ENCODE data around the gene HK1. TPM values are rescaled to one million over a fixed set of nuclear protein-coding genes. Genes with fewer than 3 reads are reported as not detected.

The HK1 gene
- total RNA-seq, 1 experiment from 2014 or later = 219 TPM

DNA sequence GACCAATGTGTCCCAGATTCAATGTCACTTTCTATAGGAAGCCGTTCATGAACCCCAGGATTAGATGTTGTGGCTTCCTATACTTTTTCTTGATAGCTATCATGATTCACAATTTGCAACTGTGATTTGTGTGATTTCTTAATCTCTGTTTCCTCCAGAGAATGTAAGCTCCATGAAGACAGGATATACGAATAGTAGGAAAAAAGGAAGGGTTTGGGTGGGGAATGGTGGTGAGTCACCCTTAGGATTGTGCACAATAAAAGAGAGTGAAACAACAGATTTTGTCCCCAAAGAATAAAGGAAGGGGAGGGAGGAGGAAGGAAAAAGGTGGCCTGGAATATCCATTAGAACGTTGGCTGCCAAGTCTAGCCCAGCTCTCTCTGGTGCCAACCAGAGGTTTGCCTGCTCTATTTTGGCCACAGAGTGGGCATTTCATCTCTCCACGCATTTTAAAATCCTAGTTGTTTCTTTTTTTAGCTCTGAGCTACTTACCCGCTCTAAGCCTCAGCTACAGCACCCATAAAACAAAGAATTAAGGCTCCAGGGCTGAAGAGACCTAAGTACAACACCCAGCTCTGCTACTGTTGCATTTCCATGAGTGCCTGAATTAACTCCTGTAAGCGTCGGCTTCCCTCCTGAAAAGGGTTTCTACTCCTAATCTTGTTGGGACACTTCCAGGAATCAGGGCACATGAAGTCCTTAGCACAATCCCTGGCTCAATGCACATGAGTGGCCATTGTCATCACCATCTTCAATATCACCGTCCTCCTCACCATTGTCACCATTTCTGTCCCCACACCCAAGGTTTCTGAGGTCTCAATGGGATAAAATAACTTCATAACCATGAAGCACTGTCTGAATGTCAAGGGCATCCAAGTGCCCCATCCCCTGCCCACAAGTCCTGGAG, 3.5 kb downstream of the HK1 start:
- DNase-seq (ENCODE audit: low spot score) (no peak), ATAC-seq (no peak)
- peaks cover 4% of the 10 kb centered on the region for H3K9me3 Mint-ChIP-seq
- no peaks in the 10 kb centered on the region for H3K36me3 Mint-ChIP-seq
- ChIA-PET CTCF (interaction anchor here (0.6 kb wide), 1 partner anchor 100 kb away, joined by 5 read pairs; no protein-coding TSS in a partner anchor), POLR2A (no interaction called here)
- peaks cover 24% of the 10 kb centered on the region for H3K4me1 Mint-ChIP-seq
- no peak overlapping the region for H3K4me3 Mint-ChIP-seq
- no peak overlapping the region for H3K27ac Mint-ChIP-seq
- H3K27me3 Mint-ChIP-seq (ENCODE audit: low read depth) = peaks cover 9% of the 10 kb centered on the region
- TF ChIP-seq, protein P1, sequence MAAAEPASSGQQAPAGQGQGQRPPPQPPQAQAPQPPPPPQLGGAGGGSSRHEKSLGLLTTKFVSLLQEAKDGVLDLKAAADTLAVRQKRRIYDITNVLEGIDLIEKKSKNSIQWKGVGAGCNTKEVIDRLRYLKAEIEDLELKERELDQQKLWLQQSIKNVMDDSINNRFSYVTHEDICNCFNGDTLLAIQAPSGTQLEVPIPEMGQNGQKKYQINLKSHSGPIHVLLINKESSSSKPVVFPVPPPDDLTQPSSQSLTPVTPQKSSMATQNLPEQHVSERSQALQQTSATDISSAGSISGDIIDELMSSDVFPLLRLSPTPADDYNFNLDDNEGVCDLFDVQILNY (CRISPR knock-in tag; IDR thresholded peaks at IDR 0.05) = no peak
- TF ChIP-seq, protein P2, sequence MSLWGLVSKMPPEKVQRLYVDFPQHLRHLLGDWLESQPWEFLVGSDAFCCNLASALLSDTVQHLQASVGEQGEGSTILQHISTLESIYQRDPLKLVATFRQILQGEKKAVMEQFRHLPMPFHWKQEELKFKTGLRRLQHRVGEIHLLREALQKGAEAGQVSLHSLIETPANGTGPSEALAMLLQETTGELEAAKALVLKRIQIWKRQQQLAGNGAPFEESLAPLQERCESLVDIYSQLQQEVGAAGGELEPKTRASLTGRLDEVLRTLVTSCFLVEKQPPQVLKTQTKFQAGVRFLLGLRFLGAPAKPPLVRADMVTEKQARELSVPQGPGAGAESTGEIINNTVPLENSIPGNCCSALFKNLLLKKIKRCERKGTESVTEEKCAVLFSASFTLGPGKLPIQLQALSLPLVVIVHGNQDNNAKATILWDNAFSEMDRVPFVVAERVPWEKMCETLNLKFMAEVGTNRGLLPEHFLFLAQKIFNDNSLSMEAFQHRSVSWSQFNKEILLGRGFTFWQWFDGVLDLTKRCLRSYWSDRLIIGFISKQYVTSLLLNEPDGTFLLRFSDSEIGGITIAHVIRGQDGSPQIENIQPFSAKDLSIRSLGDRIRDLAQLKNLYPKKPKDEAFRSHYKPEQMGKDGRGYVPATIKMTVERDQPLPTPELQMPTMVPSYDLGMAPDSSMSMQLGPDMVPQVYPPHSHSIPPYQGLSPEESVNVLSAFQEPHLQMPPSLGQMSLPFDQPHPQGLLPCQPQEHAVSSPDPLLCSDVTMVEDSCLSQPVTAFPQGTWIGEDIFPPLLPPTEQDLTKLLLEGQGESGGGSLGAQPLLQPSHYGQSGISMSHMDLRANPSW (CRISPR knock-in tag; conservative IDR thresholded peaks at IDR 0.05; ENCODE audit: low read depth) = no peak
- no peak for TF ChIP-seq NFE2L1 (CRISPR knock-in tag; IDR thresholded peaks at IDR 0.05)
- no peak for TF ChIP-seq ESRRA (CRISPR knock-in tag; IDR thresholded peaks at IDR 0.05; ENCODE audit: borderline replicate concordance)
- TF ChIP-seq, protein P3, sequence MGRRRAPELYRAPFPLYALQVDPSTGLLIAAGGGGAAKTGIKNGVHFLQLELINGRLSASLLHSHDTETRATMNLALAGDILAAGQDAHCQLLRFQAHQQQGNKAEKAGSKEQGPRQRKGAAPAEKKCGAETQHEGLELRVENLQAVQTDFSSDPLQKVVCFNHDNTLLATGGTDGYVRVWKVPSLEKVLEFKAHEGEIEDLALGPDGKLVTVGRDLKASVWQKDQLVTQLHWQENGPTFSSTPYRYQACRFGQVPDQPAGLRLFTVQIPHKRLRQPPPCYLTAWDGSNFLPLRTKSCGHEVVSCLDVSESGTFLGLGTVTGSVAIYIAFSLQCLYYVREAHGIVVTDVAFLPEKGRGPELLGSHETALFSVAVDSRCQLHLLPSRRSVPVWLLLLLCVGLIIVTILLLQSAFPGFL (CRISPR knock-in tag; IDR thresholded peaks at IDR 0.05; ENCODE audit: borderline replicate concordance) = no peak
- TF ChIP-seq, protein P4, sequence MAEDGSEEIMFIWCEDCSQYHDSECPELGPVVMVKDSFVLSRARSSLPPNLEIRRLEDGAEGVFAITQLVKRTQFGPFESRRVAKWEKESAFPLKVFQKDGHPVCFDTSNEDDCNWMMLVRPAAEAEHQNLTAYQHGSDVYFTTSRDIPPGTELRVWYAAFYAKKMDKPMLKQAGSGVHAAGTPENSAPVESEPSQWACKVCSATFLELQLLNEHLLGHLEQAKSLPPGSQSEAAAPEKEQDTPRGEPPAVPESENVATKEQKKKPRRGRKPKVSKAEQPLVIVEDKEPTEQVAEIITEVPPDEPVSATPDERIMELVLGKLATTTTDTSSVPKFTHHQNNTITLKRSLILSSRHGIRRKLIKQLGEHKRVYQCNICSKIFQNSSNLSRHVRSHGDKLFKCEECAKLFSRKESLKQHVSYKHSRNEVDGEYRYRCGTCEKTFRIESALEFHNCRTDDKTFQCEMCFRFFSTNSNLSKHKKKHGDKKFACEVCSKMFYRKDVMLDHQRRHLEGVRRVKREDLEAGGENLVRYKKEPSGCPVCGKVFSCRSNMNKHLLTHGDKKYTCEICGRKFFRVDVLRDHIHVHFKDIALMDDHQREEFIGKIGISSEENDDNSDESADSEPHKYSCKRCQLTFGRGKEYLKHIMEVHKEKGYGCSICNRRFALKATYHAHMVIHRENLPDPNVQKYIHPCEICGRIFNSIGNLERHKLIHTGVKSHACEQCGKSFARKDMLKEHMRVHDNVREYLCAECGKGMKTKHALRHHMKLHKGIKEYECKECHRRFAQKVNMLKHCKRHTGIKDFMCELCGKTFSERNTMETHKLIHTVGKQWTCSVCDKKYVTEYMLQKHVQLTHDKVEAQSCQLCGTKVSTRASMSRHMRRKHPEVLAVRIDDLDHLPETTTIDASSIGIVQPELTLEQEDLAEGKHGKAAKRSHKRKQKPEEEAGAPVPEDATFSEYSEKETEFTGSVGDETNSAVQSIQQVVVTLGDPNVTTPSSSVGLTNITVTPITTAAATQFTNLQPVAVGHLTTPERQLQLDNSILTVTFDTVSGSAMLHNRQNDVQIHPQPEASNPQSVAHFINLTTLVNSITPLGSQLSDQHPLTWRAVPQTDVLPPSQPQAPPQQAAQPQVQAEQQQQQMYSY (CRISPR knock-in tag; IDR thresholded peaks at IDR 0.05) = no peak
- TF ChIP-seq, protein P5, sequence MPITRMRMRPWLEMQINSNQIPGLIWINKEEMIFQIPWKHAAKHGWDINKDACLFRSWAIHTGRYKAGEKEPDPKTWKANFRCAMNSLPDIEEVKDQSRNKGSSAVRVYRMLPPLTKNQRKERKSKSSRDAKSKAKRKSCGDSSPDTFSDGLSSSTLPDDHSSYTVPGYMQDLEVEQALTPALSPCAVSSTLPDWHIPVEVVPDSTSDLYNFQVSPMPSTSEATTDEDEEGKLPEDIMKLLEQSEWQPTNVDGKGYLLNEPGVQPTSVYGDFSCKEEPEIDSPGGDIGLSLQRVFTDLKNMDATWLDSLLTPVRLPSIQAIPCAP (CRISPR knock-in tag; IDR thresholded peaks at IDR 0.05) = no peak
- TF ChIP-seq, protein P6, sequence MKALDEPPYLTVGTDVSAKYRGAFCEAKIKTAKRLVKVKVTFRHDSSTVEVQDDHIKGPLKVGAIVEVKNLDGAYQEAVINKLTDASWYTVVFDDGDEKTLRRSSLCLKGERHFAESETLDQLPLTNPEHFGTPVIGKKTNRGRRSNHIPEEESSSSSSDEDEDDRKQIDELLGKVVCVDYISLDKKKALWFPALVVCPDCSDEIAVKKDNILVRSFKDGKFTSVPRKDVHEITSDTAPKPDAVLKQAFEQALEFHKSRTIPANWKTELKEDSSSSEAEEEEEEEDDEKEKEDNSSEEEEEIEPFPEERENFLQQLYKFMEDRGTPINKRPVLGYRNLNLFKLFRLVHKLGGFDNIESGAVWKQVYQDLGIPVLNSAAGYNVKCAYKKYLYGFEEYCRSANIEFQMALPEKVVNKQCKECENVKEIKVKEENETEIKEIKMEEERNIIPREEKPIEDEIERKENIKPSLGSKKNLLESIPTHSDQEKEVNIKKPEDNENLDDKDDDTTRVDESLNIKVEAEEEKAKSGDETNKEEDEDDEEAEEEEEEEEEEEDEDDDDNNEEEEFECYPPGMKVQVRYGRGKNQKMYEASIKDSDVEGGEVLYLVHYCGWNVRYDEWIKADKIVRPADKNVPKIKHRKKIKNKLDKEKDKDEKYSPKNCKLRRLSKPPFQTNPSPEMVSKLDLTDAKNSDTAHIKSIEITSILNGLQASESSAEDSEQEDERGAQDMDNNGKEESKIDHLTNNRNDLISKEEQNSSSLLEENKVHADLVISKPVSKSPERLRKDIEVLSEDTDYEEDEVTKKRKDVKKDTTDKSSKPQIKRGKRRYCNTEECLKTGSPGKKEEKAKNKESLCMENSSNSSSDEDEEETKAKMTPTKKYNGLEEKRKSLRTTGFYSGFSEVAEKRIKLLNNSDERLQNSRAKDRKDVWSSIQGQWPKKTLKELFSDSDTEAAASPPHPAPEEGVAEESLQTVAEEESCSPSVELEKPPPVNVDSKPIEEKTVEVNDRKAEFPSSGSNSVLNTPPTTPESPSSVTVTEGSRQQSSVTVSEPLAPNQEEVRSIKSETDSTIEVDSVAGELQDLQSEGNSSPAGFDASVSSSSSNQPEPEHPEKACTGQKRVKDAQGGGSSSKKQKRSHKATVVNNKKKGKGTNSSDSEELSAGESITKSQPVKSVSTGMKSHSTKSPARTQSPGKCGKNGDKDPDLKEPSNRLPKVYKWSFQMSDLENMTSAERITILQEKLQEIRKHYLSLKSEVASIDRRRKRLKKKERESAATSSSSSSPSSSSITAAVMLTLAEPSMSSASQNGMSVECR (CRISPR knock-in tag; IDR thresholded peaks at IDR 0.05; ENCODE audit: borderline replicate concordance) = no peak
- no peak for TF ChIP-seq ZNF416 (CRISPR knock-in tag; IDR thresholded peaks at IDR 0.05)
- no peak for TF ChIP-seq CREB1 (CRISPR knock-in tag; IDR thresholded peaks at IDR 0.05)
- TF ChIP-seq, protein P7, sequence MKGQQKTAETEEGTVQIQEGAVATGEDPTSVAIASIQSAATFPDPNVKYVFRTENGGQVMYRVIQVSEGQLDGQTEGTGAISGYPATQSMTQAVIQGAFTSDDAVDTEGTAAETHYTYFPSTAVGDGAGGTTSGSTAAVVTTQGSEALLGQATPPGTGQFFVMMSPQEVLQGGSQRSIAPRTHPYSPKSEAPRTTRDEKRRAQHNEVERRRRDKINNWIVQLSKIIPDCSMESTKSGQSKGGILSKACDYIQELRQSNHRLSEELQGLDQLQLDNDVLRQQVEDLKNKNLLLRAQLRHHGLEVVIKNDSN (CRISPR knock-in tag; IDR thresholded peaks at IDR 0.05) = no peak
- no peak for TF ChIP-seq SMAD3 (CRISPR knock-in tag; IDR thresholded peaks at IDR 0.05; ENCODE audit: borderline replicate concordance)
- TF ChIP-seq NR1H2 (CRISPR knock-in tag; IDR thresholded peaks at IDR 0.05) = no peak
- TF ChIP-seq, protein P8, sequence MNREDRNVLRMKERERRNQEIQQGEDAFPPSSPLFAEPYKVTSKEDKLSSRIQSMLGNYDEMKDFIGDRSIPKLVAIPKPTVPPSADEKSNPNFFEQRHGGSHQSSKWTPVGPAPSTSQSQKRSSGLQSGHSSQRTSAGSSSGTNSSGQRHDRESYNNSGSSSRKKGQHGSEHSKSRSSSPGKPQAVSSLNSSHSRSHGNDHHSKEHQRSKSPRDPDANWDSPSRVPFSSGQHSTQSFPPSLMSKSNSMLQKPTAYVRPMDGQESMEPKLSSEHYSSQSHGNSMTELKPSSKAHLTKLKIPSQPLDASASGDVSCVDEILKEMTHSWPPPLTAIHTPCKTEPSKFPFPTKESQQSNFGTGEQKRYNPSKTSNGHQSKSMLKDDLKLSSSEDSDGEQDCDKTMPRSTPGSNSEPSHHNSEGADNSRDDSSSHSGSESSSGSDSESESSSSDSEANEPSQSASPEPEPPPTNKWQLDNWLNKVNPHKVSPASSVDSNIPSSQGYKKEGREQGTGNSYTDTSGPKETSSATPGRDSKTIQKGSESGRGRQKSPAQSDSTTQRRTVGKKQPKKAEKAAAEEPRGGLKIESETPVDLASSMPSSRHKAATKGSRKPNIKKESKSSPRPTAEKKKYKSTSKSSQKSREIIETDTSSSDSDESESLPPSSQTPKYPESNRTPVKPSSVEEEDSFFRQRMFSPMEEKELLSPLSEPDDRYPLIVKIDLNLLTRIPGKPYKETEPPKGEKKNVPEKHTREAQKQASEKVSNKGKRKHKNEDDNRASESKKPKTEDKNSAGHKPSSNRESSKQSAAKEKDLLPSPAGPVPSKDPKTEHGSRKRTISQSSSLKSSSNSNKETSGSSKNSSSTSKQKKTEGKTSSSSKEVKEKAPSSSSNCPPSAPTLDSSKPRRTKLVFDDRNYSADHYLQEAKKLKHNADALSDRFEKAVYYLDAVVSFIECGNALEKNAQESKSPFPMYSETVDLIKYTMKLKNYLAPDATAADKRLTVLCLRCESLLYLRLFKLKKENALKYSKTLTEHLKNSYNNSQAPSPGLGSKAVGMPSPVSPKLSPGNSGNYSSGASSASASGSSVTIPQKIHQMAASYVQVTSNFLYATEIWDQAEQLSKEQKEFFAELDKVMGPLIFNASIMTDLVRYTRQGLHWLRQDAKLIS (CRISPR knock-in tag; IDR thresholded peaks at IDR 0.05; ENCODE audit: borderline replicate concordance) = no peak
- no peak for TF ChIP-seq TEAD4 (CRISPR knock-in tag; IDR thresholded peaks at IDR 0.05)
- TF ChIP-seq ZNF396 (CRISPR knock-in tag; IDR thresholded peaks at IDR 0.05; ENCODE audit: borderline replicate concordance) = no peak
